Stimulated activated CD4-positive, alpha-beta T cell treated with anti-CD3 and anti-CD28 coated beads, Interleukin-15, amount 100 ng/mL, for 24 hours (primary cell): ENCODE measurements around the gene PGAM1.
A peak's percentile ranks its signal among the peaks of the same experiment; 100 is the strongest.
"Not testable (repeated sequence)": the region's sequence is repeated elsewhere in the genome, so short reads cannot be mapped to it uniquely, and the experiment has no call there.

Experiments used
- DNase-seq: peaks from one replicate; pipeline ENCODE4 v3.0.0-alpha.2; 2020

Gene PGAM1

DNA sequence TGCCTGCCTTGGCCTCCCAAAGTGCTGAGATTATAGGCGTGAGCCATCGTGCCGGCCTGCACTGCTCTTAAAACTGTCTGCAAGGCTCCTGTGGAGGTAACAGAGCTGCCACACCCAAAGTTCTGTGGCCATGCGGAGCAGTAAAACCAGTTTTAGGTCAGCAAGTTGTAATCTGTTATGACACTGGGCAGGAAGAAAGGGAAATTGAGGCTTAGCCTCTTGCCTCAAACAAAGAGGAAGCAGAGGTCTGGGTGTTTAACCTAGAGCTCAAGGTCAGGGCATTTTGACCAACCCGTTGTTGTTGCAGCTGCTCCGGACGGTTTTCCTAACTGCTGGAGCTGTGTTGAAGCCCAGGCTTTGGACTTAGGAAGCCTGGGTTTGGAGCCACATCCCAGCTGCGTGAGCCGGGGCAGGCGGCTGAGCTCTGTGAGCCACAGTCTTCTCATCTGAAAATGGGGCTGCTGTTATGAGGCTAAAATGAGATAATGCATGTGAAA lies 17.4 kb upstream of the PGAM1 start:
- DNase-seq, result no peak

DNA sequence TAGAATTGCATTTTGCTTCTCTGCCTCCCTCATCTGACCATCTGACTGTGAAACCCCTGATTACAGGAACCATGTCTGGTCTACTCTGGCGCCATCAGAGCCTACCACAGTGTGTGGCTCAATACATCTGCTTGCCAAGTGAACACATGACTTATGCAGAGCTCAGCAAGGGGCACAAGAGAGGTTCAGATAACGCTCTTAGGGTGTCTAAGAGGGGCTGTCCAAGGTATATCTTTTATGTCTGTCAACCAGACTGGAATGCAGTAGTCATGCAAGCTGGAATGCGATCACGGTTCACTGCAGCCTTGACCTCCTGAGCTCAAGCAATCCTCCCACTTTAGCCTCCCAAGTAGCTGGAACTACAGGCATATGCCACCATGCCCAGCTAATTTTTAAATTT lies 14.6 kb upstream of the PGAM1 start:
- no peak for DNase-seq

DNA sequence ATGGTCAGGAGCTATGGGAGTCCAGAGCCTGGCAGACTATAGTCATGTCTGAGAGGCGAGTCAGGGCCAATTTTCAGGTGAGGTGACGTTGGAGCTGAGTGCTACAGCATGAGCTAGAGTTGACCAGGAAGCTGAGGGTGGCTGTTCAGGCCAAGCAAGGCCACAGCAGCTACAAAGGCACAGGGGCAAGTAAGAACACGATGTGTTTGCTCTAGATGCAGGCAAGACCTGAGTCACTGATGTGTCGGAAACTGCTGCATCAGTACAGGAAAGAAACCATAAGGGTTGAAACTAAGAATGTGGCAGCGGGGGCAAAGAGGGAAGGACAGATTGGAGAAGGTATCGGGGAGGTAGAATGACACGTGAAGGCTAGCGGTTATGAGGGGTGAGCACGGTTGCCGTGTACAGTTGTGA lies 13.1 kb upstream of the PGAM1 start:
- DNase-seq, result peak; percentile 84

DNA sequence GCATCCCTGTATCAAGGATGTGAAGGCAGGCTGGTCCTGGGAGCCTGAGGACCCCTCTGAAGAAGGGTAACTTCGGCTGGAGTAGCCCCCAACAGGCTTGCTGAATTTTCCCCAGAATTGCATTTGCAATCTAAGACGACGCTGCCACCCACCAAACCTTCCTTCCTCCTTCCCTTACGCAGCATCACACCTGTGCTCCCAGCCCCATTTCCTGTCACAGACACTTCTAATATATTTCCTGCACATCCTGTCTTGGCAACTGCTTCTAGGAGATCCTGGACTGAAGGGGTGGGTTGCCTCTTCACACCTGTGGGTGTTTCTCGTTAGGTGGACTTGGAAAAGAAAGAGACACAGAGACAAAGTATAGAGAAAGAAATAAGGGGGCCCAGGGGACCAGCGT lies 9.4 kb upstream of the PGAM1 start:
- DNase-seq, result no peak

DNA sequence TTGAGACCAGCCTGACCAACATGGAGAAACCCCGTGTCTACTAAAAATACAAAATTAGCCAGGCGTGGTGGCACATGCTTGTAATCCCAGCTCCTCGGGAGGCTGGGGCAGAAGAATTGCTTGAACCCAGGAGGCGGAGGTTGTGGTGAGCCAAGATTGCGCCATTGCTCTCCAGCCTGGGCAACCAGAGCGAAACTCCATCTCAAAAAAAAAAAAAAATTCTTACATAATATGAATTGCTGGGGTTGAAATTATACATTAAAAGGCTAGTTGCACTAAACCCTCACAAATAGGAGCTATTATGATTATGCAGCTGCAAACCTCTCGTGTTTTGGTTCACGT lies 2.3 kb upstream of the PGAM1 start:
- not testable (repeated sequence) for DNase-seq

DNA sequence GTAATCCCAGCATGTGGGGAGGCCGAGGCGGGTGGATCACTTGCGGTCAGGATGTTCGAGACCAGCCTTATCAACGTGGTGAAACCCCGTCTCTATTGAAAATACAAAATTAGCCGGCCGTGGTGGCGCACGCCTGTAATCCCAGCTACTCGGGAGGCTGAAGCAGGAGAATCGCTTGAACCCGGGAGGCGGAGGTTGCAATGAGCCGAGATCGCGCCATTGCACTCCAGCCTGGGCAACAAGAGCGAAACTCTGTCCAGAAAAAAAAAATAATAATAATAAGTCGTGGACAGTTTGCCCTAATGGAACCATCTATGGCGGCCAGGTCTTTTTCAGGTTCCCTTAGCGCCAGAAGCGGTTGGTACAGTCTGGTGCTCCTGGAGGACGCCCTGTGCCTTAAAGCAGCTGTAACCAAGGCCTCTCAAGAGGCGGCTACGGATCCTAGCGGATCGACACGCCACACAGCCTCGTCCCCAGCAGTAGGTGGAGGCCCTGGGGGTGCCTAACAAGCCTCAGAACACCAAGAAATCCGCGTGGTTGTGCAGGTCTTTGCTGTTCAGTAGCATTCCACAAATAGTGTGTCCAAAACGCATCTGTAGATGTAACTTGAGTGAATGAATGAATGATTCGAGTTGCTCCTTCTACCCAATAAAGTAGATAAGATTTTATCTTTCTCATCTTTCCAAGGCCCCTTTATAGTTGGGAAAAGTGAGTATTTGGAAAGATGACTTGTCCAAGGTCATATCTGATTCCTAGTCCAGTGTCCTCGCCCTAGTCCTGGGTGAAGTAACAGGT lies 982 bp downstream of the PGAM1 start:
- DNase-seq, result no peak

DNA sequence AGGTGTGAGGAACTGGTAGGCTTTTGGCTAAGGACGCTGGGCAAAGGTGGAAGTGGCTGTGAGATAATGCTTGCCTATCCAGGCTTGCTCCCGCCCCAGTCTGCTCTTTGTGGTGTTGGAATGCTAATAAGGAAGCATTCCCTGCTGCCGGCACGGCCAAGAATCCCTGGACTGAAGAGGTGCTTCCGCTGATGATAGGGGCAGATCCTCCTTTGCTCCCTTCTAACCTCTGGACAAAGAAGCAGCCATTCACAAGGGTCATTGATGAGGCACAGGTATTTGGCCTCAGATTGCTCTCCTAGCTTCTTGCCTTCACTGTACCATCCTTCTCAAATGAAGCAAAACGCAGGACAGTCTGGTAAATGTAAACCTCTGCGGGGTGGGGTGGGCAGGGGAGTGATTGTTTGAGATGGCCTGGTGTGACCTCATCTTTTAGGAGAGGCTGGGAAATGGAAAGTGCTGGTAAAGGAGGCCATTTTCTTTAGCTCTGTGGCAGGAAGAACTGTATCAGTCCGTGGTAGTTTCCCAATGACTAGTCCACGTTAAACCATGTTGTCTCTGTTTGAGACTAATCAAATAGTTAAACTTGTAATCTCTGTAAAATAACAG lies 1.7 kb downstream of the PGAM1 start:
- DNase-seq, result peak; percentile 60

DNA sequence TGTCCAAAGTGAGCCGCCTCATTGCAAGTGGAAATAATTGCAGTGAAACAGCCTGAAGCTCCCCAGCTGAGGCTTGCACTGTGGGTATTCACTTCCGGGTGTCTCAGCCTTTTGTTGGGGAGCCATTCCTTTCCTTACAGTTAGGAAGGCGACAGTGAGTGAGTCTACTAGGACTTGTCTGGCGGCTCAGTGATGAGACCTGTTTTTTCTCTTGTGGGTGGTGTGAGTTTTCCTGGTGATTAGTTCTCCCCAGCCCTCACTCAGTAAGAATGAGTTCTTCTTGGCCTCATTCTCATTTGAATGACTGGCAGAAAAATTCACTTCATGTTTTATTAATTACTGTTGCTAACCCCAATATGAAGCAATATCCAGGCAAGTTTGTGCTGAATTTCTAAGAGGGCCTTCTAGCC lies 2.6 kb downstream of the PGAM1 start:
- DNase-seq, result peak; percentile 49

DNA sequence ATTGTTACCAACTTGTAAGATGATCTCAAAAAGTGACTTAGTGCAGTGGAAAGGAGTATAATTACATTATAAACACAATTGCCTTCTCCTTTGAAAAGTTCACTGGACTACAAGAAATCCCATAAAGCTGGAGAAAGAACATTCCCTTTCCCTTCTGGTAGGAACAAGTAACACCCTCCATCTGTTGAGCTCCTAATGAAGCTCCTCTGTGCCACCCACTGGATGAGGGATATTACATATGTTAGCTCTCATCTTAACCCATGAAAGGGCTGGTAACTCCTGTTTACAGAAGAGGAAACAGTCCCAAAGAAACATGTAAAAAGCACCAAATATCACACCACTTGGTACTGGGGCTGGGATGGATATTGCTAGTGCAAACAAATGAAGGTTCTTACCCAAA lies 8.1 kb downstream of the PGAM1 start:
- DNase-seq, result no peak

DNA sequence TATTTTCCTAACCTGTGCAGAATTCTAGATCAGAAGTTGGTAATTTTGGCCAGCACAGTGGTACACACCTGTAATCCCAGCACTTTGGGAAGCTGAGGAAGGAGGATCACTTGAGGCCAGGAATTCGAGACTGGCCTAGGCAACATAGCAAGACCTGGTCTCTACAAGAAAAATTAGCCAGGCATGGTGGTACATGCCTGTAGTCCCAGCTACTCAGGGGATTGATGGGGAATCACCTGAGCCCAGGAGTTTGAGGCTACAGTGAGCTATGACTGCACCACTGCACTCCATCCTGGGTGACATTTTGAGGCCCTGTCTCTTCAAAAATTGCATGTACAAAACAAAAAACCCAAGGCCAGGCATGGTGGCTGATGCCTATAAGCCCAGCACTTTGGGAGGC lies 8.6 kb downstream of the PGAM1 start:
- peak; percentile 34 for DNase-seq

DNA sequence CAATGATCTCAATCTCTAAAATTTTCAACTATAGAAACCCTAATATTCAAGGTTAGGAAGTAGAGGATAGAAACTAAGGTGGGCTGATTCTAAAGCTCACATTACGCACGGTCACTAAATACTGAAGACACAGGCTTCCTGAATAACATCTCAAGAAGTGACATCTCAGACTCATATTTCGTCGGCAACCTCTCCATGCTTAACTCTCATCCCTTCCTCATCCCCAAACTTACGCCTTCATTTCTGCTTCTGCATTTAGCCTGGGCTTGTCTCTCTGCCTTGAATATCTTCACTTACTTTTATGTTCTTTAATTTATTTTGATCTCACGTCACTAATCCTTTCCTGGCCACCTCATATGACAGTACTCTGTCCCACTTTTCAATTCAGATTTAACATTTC lies 9.2 kb downstream of the PGAM1 start:
- DNase-seq, result no peak

DNA sequence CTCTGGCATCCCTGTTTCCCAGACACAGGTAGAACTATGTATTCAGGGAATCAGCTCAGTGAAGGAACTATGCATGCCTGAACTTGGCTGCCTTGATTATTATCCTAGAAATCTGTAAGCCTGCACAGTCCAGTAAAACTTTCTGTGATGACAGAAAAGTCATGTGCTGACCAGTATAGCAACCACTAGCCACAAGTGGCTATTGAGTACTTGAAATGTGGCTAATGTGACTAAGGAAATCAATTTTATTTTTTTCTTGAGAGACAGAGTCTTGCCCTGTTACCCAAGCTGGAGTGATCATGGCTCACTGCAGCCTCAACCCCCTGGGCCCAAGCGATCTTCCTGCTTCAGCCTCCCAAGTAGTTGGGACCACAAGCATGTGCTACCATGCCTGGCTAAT lies 16.3 kb downstream of the PGAM1 start:
- DNase-seq, result no peak

DNA sequence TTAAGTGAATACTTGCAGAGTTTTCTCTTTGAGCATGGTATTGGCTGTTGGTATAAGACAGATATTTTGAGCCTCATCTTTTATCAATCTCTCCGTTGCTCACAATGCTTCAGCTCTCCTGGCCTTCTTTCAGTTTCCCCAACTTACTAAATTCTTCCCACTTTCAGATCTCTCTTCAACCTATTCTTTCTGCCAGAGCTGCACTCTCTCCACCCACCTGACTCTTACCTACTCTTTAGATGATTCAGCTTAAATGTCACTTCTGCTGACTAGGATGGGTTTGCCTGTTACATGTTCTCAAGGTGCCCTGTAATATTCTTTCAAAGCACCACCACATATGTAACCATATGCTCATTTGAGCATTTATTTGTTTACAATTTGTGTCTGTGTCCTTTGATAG lies 18.2 kb downstream of the PGAM1 start:
- DNase-seq, result peak; percentile 38

DNA sequence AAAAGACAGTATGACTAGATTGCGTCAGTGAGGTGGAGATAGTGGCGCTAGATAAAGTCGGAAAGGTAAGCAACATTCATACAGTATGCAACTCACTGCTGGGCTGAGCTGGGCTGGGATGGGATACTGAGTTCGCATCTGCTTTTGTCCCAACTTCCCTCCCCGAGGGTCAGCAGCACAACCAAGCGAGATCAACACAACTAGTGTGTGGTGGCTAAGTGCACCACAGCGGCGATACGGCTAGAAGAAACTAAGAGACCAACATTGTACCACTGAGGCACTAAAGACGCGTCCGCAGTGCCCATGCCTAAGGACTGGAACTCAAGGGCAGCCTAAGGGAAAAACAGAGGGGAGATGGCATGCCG lies 19.3 kb downstream of the PGAM1 start:
- DNase-seq, result no peak

DNA sequence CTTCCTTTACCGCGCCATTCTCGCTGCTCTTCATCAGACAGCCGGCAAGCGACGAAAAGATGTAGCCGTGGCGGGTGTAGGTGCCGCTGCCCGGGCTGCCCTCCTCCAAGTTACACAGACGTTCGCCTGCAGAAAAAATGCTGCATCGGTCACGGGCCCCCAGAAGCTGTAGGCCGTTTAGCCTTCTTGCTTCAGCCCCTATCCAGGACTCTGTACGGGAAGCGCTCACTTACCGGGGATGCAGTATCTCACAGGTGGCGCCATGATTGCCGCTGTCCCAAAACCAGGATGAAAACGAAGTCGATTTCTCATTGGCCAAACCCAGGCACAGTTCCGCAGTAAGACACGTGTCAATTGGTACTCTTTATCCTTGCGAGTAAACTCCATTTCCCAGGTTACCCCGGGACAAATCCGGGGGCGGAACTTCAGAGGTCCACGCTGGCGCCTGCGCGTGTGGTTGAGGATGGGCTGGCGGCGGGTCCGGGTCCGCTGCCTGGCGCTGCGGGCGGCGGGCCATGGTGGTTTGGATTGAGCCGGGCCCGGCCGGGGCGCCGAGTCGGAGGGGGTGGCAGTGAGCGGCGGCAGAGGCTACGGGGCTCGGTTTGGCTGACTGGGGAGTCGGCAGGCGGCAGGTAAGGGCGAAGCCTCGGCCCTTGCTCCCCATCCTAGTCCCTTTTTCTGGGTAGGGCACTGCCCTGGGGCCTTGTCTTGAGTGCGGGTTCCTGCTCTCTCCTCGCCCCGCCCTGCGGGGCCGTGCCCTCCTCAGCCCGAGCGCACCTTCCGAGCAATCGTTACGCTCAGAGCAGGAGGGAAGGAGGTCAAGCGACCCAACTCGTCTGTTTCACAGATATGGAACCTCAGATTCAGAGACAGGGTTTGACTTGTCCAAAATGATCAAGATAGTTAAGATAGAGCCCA lies 20.0 kb downstream of the PGAM1 start, which contains the start of the genes EXOSC1 and ZDHHC16:
Gene EXOSC1 (minus strand): TSS at position 285 of the 918 bp plus-strand sequence. CDS start 21 bp downstream, at position 264.
Gene ZDHHC16 (plus strand): TSS at position 454 of the 918 bp plus-strand sequence. CDS start 5,501 bp downstream, outside the sequence.
- DNase-seq, result peak; percentile 97

DNA sequence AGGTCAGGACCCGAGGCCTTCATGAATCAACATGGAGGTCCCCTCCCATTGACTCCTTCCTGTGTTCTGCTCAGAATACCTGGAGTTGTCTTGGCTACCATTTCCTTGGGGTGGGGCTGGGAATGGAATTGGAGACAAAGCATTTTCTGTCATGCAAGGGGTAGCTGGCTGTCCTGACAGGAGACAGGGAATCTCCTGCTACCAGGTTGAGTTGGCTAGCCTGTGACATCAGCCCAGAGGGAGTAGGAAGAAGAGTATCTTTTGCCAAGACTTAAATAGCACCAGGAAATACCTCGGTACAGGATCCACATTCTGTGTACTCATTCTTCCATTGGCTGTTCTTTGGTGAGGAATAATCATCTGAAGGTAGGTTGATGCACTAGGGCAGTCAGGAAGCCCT lies 24.8 kb downstream of the PGAM1 start:
- DNase-seq, result no peak

DNA sequence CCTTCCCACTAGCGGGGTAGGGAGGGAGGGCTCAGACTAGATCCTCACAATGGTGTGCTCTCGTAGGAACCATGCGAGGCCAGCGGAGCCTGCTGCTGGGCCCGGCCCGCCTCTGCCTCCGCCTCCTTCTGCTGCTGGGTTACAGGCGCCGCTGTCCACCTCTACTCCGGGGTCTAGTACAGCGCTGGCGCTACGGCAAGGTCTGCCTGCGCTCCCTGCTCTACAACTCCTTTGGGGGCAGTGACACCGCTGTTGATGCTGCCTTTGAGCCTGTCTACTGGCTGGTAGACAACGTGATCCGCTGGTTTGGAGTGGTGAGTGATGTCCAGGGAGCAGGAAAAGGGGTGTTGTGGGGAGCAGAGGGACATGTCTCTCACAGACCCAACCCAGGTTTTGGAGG lies 25.6 kb downstream of the PGAM1 start:
- no peak for DNase-seq

DNA sequence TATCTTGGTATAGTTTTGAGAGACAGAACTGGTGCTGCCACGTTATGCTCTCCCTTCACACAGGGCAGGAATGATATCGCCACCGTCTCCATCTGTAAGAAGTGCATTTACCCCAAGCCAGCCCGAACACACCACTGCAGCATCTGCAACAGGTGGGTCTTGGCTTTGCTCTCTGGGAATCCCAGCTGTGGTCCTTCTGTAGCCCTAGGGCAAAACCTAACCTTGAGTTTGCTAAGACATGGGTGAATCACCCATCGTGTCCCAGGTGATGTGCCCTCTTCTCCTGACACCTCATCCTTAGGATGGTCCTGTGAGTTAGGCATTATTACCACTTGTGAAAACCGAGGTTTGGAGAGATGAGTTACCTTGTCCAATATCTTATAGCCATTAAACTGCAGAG lies 26.4 kb downstream of the PGAM1 start:
- no peak for DNase-seq

DNA sequence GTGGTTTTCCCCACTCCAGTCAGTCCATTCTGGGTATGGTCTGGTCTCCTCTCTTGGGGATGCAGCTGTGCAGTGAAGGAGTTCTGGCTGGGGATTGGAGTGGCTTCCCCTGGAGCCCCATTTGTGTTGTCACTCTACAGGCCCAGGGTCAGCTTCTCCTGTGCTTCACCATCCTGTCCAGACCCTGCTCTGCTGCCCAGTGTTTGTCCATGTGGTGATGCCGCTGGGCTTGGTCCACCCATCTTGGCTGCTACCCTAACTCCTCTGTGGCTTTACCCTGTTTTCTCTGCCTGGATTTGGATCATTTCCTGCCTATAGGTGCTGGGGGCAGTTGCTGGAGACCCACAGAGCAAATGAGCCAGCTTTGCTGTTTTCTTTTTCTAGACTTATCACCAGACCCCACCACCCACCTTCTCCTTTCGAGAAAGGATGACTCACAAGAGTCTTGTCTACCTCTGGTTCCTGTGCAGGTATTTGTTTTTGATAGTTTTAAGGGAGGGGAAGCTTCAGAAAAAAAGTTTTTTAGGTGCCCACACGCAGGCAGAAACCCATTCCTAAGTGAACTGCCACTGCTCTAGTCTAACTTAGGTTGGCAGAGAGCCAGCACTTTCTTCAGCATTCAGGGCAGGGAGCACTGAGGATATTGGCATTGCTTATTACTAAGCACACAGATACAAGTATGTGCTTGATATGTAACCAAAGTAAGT lies 28.5 kb downstream of the PGAM1 start:
- peak; percentile 37 for DNase-seq

DNA sequence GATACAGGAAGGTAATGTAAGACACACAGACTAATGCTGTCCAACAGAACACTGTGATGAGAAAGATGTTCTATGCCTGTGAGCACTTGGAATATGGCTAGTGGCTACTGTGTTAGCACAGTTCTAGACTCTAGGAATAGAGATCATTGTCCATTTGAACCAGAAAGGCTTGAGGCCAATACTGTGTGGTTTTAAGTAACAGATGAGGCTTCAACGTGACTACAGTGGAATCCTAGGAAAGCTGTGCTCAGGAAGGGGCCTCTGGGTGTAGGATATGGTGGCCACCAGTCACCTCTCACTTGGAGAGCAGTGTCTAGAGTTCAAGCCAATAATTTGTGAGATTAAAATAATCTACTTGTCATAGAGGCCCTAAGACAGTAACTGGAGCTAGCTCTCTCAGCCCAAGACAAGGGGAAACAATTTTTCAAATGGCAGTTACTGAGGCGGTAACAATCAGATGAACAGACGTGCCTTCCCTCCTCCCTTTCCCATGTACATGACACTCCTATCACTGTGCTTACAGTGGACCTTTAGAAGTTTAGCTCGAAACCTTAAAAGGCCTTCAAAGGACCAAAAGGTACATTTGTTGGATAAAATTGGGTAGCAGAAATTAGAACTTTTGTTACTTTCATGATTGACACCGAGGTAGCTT lies 30.2 kb downstream of the PGAM1 start:
- DNase-seq, result no peak

DNA sequence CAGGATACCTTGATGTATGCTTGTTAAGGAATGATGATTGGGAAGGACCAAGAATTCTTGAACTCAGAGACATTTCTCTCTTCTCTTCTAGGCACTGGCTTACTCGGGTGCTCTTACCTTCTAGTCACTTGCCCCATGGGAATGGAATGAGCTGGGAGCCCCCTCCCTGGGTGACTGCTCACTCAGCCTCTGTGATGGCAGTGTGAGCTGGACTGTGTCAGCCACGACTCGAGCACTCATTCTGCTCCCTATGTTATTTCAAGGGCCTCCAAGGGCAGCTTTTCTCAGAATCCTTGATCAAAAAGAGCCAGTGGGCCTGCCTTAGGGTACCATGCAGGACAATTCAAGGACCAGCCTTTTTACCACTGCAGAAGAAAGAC lies 30.7 kb downstream of the PGAM1 start:
- DNase-seq, result no peak

DNA sequence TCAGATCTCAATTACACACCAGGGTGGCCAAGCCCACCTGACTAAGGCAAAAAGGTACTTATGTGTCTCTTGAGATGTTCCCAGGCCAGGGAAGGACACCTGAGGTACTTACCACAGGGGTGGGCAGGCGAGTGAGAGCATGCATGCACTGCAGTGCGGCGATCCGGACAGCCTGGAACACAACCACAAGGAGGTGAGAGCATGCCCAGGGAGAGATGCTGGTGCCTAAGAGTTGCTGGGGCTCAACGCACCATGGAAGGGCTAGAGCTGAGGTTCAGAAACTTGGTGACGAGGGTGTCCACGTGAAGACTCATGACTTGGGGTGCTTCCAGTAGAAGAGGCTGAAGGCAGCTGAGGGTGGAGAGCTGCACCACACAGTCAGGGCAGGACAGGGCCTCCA lies 33.1 kb downstream of the PGAM1 start:
- no peak for DNase-seq
